Endothelial cell (in vitro differentiated cells): Measurements from ENCODE around the gene TMEM132D. TPM values are rescaled to one million over a fixed set of nuclear protein-coding genes. Genes with fewer than 3 reads are reported as not detected.

Experiments
- DNase-seq: peaks from one replicate; pipeline ENCODE4 v3.0.0; 2021; ENCODE audit warnings: low spot score
- H3K27ac Mint-ChIP-seq: one replicate; pipeline ENCODE4 v1.8.0; 2021; ENCODE audit warnings: mixed read lengths, inconsistent platforms; ENCODE audit not compliant: unreplicated experiment
- H3K27me3 Mint-ChIP-seq: one replicate; pipeline ENCODE4 v1.8.0; 2021; ENCODE audit warnings: mild to moderate bottlenecking, moderate library complexity, mixed read lengths, inconsistent platforms; ENCODE audit not compliant: unreplicated experiment
- H3K36me3 Mint-ChIP-seq: one replicate; pipeline ENCODE4 v1.8.0; 2021; ENCODE audit warnings: mild to moderate bottlenecking, low read depth, mixed read lengths, inconsistent platforms; ENCODE audit not compliant: unreplicated experiment
- H3K4me1 Mint-ChIP-seq: one replicate; pipeline ENCODE4 v1.8.0; 2021; ENCODE audit warnings: mild to moderate bottlenecking, mixed read lengths, inconsistent platforms; ENCODE audit not compliant: unreplicated experiment
- H3K4me3 Mint-ChIP-seq: one replicate; pipeline ENCODE4 v1.8.0; 2021; ENCODE audit warnings: mild to moderate bottlenecking, mixed read lengths, inconsistent platforms; ENCODE audit not compliant: unreplicated experiment
- H3K9me3 Mint-ChIP-seq: one replicate; pipeline ENCODE4 v1.8.0; 2021; ENCODE audit warnings: mixed read lengths, inconsistent platforms; ENCODE audit not compliant: unreplicated experiment
- CTCF ChIP-seq: fragments of 200-600 bp; sonication (generic); IDR thresholded peaks from one replicate; pipeline ENCODE4 v1.5.0; 2021; ENCODE audit warnings: antibody characterized with exemption; ENCODE audit not compliant: unreplicated experiment
- total RNA-seq: library from RNA; stranded (reverse); fragmentation: NEBNext Ultra II Directional; extraction: Animal tissue kit (Norgen Biotek cat#: 25700); gene quantifications from one replicate; pipeline ENCODE4 v1.2.1, GENCODE V29; 2021; ENCODE audit not compliant: unreplicated experiment

Gene TMEM132D
- total RNA-seq, 1 donor from 2014 or later = not detected

- peaks cover 1% of the 10 kb centered on the region for H3K27me3 Mint-ChIP-seq
- H3K36me3 Mint-ChIP-seq = peaks cover 13% of the 10 kb centered on the region
- H3K9me3 Mint-ChIP-seq = peaks cover 47% of the 10 kb centered on the region
- H3K27ac Mint-ChIP-seq = no peak overlapping the region
- no peaks in the 10 kb centered on the region for H3K4me1 Mint-ChIP-seq
- DNase-seq = no peak
- no peak for TF ChIP-seq CTCF
- H3K4me3 Mint-ChIP-seq = no peak overlapping the region
Measured at GRCh38 chr12:129819391-129819790, 84.4 kb downstream of the TMEM132D start.

- TF ChIP-seq CTCF = no peak
- Mint-ChIP-seq H3K27ac (no peak overlapping the region), H3K27me3 (peaks cover under 1% of the 10 kb centered on the region), H3K4me1 (no peaks in the 10 kb centered on the region), H3K36me3 (peaks cover 4% of the 10 kb centered on the region), H3K9me3 (peaks cover 32% of the 10 kb centered on the region), H3K4me3 (no peak overlapping the region)
- DNase-seq = no peak
Measured at GRCh38 chr12:129815846-129816245, 88.0 kb downstream of the TMEM132D start.

GRCh38 chr12:129811963-129812362, 91.9 kb downstream of the TMEM132D start:
- no peak overlapping the region for H3K4me3 Mint-ChIP-seq
- peaks cover 6% of the 10 kb centered on the region for H3K36me3 Mint-ChIP-seq
- H3K27me3 Mint-ChIP-seq = peaks cover 2% of the 10 kb centered on the region
- H3K4me1 Mint-ChIP-seq = no peaks in the 10 kb centered on the region
- H3K27ac Mint-ChIP-seq = no peak overlapping the region
- no peak for DNase-seq
- TF ChIP-seq CTCF = no peak
- peaks cover 38% of the 10 kb centered on the region for H3K9me3 Mint-ChIP-seq

GRCh38 chr12:129807136-129807535, 96.7 kb downstream of the TMEM132D start:
- no peak for DNase-seq
- H3K4me1 Mint-ChIP-seq = no peaks in the 10 kb centered on the region
- H3K9me3 Mint-ChIP-seq = peaks cover 28% of the 10 kb centered on the region
- no peak for TF ChIP-seq CTCF
- peaks cover 2% of the 10 kb centered on the region for H3K27me3 Mint-ChIP-seq
- no peak overlapping the region for H3K4me3 Mint-ChIP-seq
- H3K27ac Mint-ChIP-seq = no peak overlapping the region
- H3K36me3 Mint-ChIP-seq = peaks cover 6% of the 10 kb centered on the region

GRCh38 chr12:129791396-129791795, 112.4 kb downstream of the TMEM132D start:
- no peak for DNase-seq
- peaks cover 25% of the 10 kb centered on the region for H3K9me3 Mint-ChIP-seq
- H3K4me1 Mint-ChIP-seq = no peaks in the 10 kb centered on the region
- TF ChIP-seq CTCF = no peak
- H3K27ac Mint-ChIP-seq = no peak overlapping the region
- peaks cover 1% of the 10 kb centered on the region for H3K27me3 Mint-ChIP-seq
- peaks cover 13% of the 10 kb centered on the region for H3K36me3 Mint-ChIP-seq
- no peak overlapping the region for H3K4me3 Mint-ChIP-seq
